PFSK-1 (cell line): Measurements from ENCODE around the gene FOXP2.

Source experiments
- POLR2AphosphoS5 ChIP-seq: IDR thresholded peaks from 2 replicates; pipeline ENCODE4 v1.6.1; 2012; ENCODE audit warnings: low read depth, mild to moderate bottlenecking, control low read depth, low read length, moderate library complexity
- TAF1 ChIP-seq: IDR thresholded peaks from 2 replicates; pipeline ENCODE4 v1.6.1; 2012; ENCODE audit warnings: low read length, control low read depth, borderline replicate concordance; ENCODE audit not compliant: insufficient read depth
- TF ChIP-seq, protein P1 (sequence below), 2 experiments: IDR thresholded peaks; 2 replicates each; pipeline versions ENCODE4 v1.6.1 to v1.8.0; 2011 to 2012; ENCODE audit warnings: low read depth in 2 of 2, low read length in 2 of 2, control low read depth in 1 of 2, inconsistent platforms in 1 of 2, mild to moderate bottlenecking in 1 of 2, moderate library complexity in 1 of 2; ENCODE audit not compliant: insufficient read depth in 1 of 2

DNA sequence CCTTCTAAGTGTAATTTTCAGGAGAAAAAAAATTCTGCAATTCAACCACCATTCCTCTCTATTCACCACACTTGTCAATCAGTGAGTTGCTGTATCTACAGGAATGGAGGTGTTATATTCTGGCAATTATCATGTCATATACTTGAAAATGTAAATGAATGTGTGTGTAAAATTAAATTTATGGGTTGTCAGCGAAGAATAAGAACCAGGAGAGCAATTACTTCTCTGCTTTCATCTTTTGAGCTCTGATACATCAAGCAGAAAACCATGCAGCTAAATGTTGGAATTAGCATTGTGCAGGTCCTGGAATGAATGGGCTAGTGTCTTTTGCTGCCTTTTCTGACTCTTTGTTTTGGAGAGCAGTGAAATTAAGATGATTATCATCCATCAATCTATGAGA lies 207.6 kb downstream of the FOXP2 start:
- no peak for TF ChIP-seq POLR2AphosphoS5
- TF ChIP-seq TAF1 = no peak
- TF ChIP-seq, protein P1, sequence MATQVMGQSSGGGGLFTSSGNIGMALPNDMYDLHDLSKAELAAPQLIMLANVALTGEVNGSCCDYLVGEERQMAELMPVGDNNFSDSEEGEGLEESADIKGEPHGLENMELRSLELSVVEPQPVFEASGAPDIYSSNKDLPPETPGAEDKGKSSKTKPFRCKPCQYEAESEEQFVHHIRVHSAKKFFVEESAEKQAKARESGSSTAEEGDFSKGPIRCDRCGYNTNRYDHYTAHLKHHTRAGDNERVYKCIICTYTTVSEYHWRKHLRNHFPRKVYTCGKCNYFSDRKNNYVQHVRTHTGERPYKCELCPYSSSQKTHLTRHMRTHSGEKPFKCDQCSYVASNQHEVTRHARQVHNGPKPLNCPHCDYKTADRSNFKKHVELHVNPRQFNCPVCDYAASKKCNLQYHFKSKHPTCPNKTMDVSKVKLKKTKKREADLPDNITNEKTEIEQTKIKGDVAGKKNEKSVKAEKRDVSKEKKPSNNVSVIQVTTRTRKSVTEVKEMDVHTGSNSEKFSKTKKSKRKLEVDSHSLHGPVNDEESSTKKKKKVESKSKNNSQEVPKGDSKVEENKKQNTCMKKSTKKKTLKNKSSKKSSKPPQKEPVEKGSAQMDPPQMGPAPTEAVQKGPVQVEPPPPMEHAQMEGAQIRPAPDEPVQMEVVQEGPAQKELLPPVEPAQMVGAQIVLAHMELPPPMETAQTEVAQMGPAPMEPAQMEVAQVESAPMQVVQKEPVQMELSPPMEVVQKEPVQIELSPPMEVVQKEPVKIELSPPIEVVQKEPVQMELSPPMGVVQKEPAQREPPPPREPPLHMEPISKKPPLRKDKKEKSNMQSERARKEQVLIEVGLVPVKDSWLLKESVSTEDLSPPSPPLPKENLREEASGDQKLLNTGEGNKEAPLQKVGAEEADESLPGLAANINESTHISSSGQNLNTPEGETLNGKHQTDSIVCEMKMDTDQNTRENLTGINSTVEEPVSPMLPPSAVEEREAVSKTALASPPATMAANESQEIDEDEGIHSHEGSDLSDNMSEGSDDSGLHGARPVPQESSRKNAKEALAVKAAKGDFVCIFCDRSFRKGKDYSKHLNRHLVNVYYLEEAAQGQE (IDR thresholded peaks at IDR 0.05; ENCODE audit: insufficient read depth in 1 of 2, low read depth in 2 of 2, low read length in 2 of 2) = no peak
